ENCODE data around the gene ALDH1B1. TPM values are rescaled to one million over a fixed set of nuclear protein-coding genes. Genes with fewer than 3 reads are reported as not detected.

Gene ALDH1B1
- total RNA-seq, 1 experiment from 2014 or later: 13.3 TPM

DNA sequence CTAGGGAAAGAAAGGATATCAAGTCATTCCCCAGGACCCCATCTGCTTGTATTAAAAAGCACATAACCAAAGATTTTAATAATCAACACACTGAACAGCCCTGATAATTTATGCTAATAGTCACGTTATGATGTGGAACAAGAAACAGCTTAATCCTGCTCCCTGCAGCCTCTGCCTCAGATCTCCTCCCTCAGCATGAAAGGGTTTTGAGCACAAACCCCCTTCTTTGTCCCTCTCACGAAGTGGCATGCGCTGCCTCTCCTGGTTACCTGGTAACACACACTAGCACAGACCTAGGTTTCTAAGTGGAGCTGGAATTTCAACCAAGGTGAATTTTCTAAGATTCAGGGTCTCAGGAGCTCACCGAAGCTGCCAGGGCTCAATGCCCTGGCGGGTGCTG is 26.7 kb downstream of the ALDH1B1 start:
- BruUV-seq (replicated peaks): no TSS peak
- H3K4me1 Mint-ChIP-seq (ENCODE audit: low read depth, unreplicated experiment): no peaks in the 10 kb centered on the region
- no peaks in the 10 kb centered on the region for H3K27me3 Mint-ChIP-seq (ENCODE audit: unreplicated experiment)
- CTCF ChIA-PET: no interaction called here
- intact Hi-C loops (cut with micrococcal nuclease; ENCODE audit: unreplicated experiment): no loop called here
- no peaks in the 10 kb centered on the region for H3K36me3 Mint-ChIP-seq (ENCODE audit: insufficient read depth, unreplicated experiment)
- H3K4me3 Mint-ChIP-seq (ENCODE audit: low read depth, unreplicated experiment): no peak overlapping the region
- no peak for DNase-seq
- H3K27ac Mint-ChIP-seq (ENCODE audit: unreplicated experiment): no peak overlapping the region
- no peaks in the 10 kb centered on the region for H3K9me3 Mint-ChIP-seq (ENCODE audit: low read depth, unreplicated experiment)
- TF ChIP-seq, protein P1, sequence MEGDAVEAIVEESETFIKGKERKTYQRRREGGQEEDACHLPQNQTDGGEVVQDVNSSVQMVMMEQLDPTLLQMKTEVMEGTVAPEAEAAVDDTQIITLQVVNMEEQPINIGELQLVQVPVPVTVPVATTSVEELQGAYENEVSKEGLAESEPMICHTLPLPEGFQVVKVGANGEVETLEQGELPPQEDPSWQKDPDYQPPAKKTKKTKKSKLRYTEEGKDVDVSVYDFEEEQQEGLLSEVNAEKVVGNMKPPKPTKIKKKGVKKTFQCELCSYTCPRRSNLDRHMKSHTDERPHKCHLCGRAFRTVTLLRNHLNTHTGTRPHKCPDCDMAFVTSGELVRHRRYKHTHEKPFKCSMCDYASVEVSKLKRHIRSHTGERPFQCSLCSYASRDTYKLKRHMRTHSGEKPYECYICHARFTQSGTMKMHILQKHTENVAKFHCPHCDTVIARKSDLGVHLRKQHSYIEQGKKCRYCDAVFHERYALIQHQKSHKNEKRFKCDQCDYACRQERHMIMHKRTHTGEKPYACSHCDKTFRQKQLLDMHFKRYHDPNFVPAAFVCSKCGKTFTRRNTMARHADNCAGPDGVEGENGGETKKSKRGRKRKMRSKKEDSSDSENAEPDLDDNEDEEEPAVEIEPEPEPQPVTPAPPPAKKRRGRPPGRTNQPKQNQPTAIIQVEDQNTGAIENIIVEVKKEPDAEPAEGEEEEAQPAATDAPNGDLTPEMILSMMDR (IDR thresholded peaks at IDR 0.05; ENCODE audit: unreplicated experiment): no peak

DNA sequence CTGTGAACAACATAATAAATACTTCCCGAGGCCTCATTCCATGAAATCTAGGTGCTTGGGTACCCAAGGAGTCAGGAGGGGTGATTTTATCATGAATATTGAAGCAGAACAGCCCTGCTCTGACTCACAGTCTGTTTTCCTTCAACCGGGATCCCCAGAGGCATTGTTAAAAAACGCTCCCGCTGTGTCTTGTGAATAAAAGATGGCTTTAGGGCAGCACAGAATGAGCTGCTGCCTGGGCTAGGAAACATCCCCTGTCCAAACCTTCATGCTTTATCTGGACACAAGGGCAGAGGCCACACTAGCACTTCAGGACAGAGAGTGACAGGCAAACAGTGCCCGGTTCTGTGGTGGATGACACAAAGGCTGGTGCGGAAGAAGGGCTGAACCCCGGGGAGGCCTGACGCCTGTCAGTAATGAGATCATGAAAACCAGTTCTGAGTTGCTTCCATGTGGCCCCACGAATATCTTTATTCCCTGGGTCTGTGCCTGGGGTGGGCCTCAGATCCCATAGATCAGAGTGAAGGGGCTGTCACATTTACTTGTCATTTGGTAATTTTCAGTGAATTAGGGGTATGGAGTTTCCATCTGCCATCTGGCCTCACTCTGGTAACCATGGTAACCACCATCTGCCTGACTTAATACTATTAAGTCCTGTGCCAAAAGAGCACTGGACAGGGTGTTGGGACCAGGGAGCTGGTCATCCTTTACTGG is 29.2 kb downstream of the ALDH1B1 start:
- no peaks in the 10 kb centered on the region for H3K9me3 Mint-ChIP-seq (ENCODE audit: low read depth, unreplicated experiment)
- no peak overlapping the region for H3K27ac Mint-ChIP-seq (ENCODE audit: unreplicated experiment)
- H3K27me3 Mint-ChIP-seq (ENCODE audit: unreplicated experiment): no peaks in the 10 kb centered on the region
- TF ChIP-seq, protein P1 (IDR thresholded peaks at IDR 0.05; ENCODE audit: unreplicated experiment): no peak
- H3K4me1 Mint-ChIP-seq (ENCODE audit: low read depth, unreplicated experiment): no peaks in the 10 kb centered on the region
- H3K4me3 Mint-ChIP-seq (ENCODE audit: low read depth, unreplicated experiment): no peak overlapping the region
- H3K36me3 Mint-ChIP-seq (ENCODE audit: insufficient read depth, unreplicated experiment): no peaks in the 10 kb centered on the region
- BruUV-seq (replicated peaks): no TSS peak
- DNase-seq: no peak
- intact Hi-C loops (cut with micrococcal nuclease; ENCODE audit: unreplicated experiment): no loop called here
- CTCF ChIA-PET: no interaction called here

DNA sequence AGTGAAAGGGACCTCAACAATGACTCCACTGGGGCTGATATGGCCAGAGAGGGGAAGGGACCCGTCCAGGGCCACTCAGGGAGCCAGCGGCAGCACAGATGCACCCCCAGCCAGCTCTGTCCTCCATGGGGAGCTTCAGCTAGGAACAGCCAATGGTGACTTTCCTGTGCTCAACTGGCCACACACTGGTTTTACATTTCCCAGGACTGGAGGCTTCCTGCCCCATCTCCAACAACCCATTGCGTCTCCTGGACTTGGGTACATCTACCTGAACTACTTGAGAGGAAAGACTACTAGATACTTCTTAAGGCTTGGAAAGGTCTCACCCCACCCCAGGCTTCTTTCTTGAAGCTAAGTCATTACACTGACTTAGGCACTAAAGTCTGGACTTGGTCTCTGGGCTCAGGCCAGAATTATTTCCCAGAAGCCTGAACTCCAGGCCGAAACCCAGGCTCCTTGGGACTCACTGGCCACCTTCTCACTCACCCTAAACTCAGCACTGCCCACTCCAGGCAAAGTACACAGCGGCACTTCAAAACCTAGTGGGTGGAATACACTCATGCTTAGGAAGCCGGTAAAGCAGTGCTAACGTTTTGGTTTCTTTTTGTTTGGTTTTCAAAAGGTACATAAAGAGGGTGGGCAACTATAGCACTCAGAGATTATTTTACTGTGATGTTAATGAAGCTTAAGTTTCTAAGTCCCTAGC is 30.2 kb downstream of the ALDH1B1 start:
- DNase-seq: no peak
- Mint-ChIP-seq H3K9me3 (ENCODE audit: low read depth, unreplicated experiment) (no peaks in the 10 kb centered on the region), H3K4me3 (ENCODE audit: low read depth, unreplicated experiment) (no peak overlapping the region), H3K27me3 (ENCODE audit: unreplicated experiment) (no peaks in the 10 kb centered on the region), H3K36me3 (ENCODE audit: insufficient read depth, unreplicated experiment) (no peaks in the 10 kb centered on the region), H3K27ac (ENCODE audit: unreplicated experiment) (no peak overlapping the region), H3K4me1 (ENCODE audit: low read depth, unreplicated experiment) (no peaks in the 10 kb centered on the region)
- TF ChIP-seq, protein P1 (IDR thresholded peaks at IDR 0.05; ENCODE audit: unreplicated experiment): no peak
- no TSS peak for BruUV-seq (replicated peaks)
- CTCF ChIA-PET: no interaction called here
- intact Hi-C loops (cut with micrococcal nuclease; ENCODE audit: unreplicated experiment): no loop called here

DNA sequence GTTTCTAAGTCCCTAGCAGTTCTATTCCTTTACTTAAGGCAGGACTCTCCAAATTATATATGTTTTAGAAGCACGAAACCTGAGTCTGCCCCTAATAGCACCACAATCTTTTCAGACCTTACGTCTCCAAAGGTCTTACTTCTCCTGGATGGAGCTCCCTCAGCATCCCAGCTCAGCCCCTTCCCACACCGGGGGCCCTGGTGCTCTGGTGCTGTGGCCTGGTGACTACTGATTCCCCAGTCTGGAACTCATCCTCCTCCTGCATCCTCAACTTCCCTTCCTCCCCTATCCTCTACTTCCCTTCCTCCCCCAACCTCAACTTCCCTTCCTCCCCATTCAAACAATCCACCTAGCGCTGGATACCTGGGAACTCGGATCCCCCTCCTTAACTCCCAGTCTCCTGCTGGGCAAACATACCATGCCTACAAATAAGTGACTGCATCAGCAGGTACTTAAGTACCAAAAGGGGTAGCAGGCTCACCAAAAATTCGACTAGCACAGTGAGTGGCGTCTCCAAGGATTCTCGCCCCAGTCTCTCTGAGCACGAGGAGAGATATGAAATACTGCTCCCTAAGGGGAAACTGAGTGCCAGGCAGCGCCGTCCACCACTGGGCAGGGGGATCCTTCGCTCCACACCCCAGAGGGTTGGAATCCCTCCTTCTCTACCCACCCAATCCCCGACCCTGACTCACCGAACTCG is 30.9 kb downstream of the ALDH1B1 start:
- CTCF ChIA-PET: no interaction called here
- TF ChIP-seq, protein P1 (IDR thresholded peaks at IDR 0.05; ENCODE audit: unreplicated experiment): no peak
- no peak overlapping the region for H3K27ac Mint-ChIP-seq (ENCODE audit: unreplicated experiment)
- intact Hi-C loops (cut with micrococcal nuclease; ENCODE audit: unreplicated experiment): no loop called here
- no peaks in the 10 kb centered on the region for H3K9me3 Mint-ChIP-seq (ENCODE audit: low read depth, unreplicated experiment)
- H3K4me3 Mint-ChIP-seq (ENCODE audit: low read depth, unreplicated experiment): no peak overlapping the region
- no peaks in the 10 kb centered on the region for H3K36me3 Mint-ChIP-seq (ENCODE audit: insufficient read depth, unreplicated experiment)
- BruUV-seq (replicated peaks): no TSS peak
- no peaks in the 10 kb centered on the region for H3K4me1 Mint-ChIP-seq (ENCODE audit: low read depth, unreplicated experiment)
- DNase-seq: no peak
- no peaks in the 10 kb centered on the region for H3K27me3 Mint-ChIP-seq (ENCODE audit: unreplicated experiment)

Measured in Calu3 (cell line).